Activated CD4-positive, alpha-beta memory T cell treated with anti-CD3 and anti-CD28 coated beads, Interleukin-2, amount 10 ng/mL, durations not matched to agents 7 days and 5 days (primary cell): Measurements from ENCODE around the gene LOXL4. TPM values are rescaled to one million over a fixed set of nuclear protein-coding genes. Genes with fewer than 3 reads are reported as not detected.

ENCODE experiments used
- CTCF ChIA-PET: fragments of 350-600 bp; sonication (Branson Sonifier 250); formaldehyde crosslinking; loops from one replicate; lab custom pipeline; 2021; ENCODE audit warnings: antibody characterized with exemption, inconsistent platforms; lab: Charles Lee
- POLR2A ChIA-PET: fragments of 350-600 bp; sonication (Branson Sonifier 250); formaldehyde crosslinking; loops from one replicate; lab custom pipeline; 2021; ENCODE audit warnings: antibody characterized with exemption; lab: Charles Lee
- DNase-seq: peaks from one replicate; pipeline ENCODE4 v3.0.0-alpha.2; 2020
- H3K27ac Mint-ChIP-seq: one replicate; pipeline ENCODE4 v1.8.0; 2021; ENCODE audit warnings: mild to moderate bottlenecking, mixed read lengths
- H3K27me3 Mint-ChIP-seq: one replicate; pipeline ENCODE4 v1.8.0; 2021; ENCODE audit warnings: mixed read lengths
- H3K36me3 Mint-ChIP-seq: one replicate; pipeline ENCODE4 v1.8.0; 2021; ENCODE audit warnings: low read depth, mixed read lengths
- H3K4me1 Mint-ChIP-seq: one replicate; pipeline ENCODE4 v1.8.0; 2021; ENCODE audit warnings: mixed read lengths
- H3K4me3 Mint-ChIP-seq: one replicate; pipeline ENCODE4 v1.8.0; 2021; ENCODE audit warnings: mild to moderate bottlenecking, mixed read lengths
- H3K9me3 Mint-ChIP-seq: one replicate; pipeline ENCODE4 v1.8.0; 2021; ENCODE audit warnings: mixed read lengths
- total RNA-seq, 2 experiments: library from RNA; stranded (reverse); gene quantifications; one replicate each; pipeline ENCODE4 v1.2.3, GENCODE V29; 2021

LOXL4 gene
- total RNA-seq, 2 experiments from 2014 or later, result not detected

GRCh38 chr10:98267069-98267893 lies 713 bp downstream of the LOXL4 start:
- H3K27ac Mint-ChIP-seq, result no peak overlapping the region
- H3K9me3 Mint-ChIP-seq, result no peaks in the 10 kb centered on the region
- CTCF ChIA-PET, result no interaction called here
- POLR2A ChIA-PET, result no interaction called here
- peaks cover 55% of the 10 kb centered on the region for H3K27me3 Mint-ChIP-seq
- no peak for DNase-seq
- H3K4me1 Mint-ChIP-seq, result no peaks in the 10 kb centered on the region
- H3K36me3 Mint-ChIP-seq, result no peaks in the 10 kb centered on the region
- H3K4me3 Mint-ChIP-seq, result no peak overlapping the region

DNA sequence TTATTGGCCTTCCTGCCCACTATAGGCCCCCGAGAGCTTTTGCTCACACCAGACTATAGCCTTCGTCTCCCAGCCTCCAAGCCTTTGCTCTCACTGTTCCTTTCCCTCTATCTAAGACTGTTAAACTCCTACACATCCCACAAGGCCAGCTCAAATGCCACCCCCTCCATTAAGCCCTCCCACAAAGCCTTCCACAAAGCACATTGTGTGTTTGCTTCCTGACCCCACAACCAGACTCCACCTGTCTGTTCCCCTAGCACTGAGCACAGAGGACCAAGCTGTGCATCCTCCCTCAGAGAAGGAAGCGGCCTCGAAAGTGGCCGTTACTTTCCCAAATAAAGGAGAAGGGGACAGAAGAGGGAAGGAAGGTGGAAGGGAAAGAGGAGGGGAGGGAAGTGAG lies 1.3 kb downstream of the LOXL4 start:
- H3K4me3 Mint-ChIP-seq, result no peak overlapping the region
- H3K27me3 Mint-ChIP-seq, result peaks cover 55% of the 10 kb centered on the region
- H3K27ac Mint-ChIP-seq, result no peak overlapping the region
- no peak for DNase-seq
- CTCF ChIA-PET, result no interaction called here
- no peaks in the 10 kb centered on the region for H3K36me3 Mint-ChIP-seq
- H3K4me1 Mint-ChIP-seq, result no peaks in the 10 kb centered on the region
- POLR2A ChIA-PET, result no interaction called here
- H3K9me3 Mint-ChIP-seq, result no peaks in the 10 kb centered on the region

- POLR2A ChIA-PET, result interaction anchor here (1.3 kb wide), 1 partner anchor 8 kb away, joined by 3 read pairs; no protein-coding TSS in a partner anchor
- no peak for DNase-seq
- H3K27ac Mint-ChIP-seq, result no peak overlapping the region
Observed at GRCh38 chr10:98265403-98266378, 2.3 kb downstream of the LOXL4 start.

DNA sequence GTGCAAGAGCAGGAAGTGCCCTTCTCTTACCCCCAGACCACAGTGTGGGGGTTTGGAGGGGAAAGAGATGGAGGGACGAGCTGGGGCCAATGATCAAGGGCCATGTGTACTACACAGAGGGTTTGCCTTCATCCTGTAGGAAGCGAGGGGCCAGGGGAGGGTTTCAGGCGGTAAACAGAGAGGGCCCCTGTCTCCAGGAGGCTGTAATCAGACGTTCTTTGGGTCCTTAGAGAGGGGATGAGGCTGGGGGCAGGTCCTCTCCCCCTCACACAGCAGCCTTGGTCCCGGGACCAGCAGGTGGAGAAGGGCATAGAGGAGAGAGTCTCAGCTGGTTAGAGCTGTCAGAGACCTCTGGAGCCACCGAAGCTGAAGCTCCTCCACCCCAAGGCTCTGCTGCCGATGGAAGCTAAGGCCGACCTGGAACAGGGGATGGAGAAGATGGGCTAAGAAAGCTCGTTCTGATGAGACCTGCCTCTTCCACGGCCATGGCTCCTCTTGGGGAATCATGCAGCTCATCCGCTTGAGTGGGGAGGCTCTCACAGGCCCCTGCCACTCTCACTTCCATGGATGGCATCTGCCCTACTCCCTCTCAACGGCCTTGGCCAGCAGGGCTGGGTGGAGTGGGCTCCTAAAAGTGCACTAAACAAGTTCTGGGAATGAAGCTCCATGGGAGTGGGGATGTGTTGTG lies 3.5 kb downstream of the LOXL4 start:
- no peaks in the 10 kb centered on the region for H3K9me3 Mint-ChIP-seq
- no peak for DNase-seq
- no peak overlapping the region for H3K4me3 Mint-ChIP-seq
- no peaks in the 10 kb centered on the region for H3K36me3 Mint-ChIP-seq
- CTCF ChIA-PET, result no interaction called here
- POLR2A ChIA-PET, result interaction anchor here (1.3 kb wide), 1 partner anchor 9 kb away, joined by 3 read pairs; no protein-coding TSS in a partner anchor
- H3K27me3 Mint-ChIP-seq, result peaks cover 35% of the 10 kb centered on the region
- no peaks in the 10 kb centered on the region for H3K4me1 Mint-ChIP-seq
- no peak overlapping the region for H3K27ac Mint-ChIP-seq

More at GRCh38 chr10:98265403-98266378, 2.3 kb downstream of the LOXL4 start:
- CTCF ChIA-PET, result no interaction called here
- Mint-ChIP-seq H3K27me3 (peaks cover 47% of the 10 kb centered on the region), H3K4me1 (no peaks in the 10 kb centered on the region), H3K36me3 (no peaks in the 10 kb centered on the region), H3K4me3 (no peak overlapping the region), H3K9me3 (no peaks in the 10 kb centered on the region)

DNA sequence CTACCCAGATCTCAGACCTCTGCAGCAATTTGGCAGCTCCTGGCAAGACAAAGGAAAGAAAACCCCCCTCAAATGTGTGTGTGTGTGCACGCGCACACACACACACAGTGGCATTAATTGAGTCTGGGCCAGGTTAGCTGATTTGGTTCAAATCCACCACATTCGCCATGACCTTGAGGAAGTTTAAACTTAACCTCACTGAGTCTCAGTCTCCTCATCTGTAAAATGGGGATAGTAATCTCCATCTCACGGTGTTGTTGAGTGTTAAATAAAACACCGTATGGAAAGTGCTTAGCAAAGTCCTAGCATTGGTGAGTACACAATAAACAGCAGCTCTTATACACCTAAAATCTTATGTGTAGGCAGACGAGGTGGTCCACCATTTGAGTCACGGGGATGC lies 4.9 kb downstream of the LOXL4 start:
- Mint-ChIP-seq H3K27me3 (peaks cover 23% of the 10 kb centered on the region), H3K9me3 (no peaks in the 10 kb centered on the region), H3K36me3 (no peaks in the 10 kb centered on the region), H3K4me3 (no peak overlapping the region), H3K27ac (no peak overlapping the region), H3K4me1 (no peaks in the 10 kb centered on the region)
- POLR2A ChIA-PET, result no interaction called here
- no peak for DNase-seq
- CTCF ChIA-PET, result interaction anchor here (0.7 kb wide), 1 partner anchor 68 kb away, joined by 3 read pairs; no protein-coding TSS in a partner anchor

GRCh38 chr10:98262571-98262970 lies 5.4 kb downstream of the LOXL4 start:
- Mint-ChIP-seq H3K27ac (no peak overlapping the region), H3K36me3 (no peaks in the 10 kb centered on the region), H3K4me3 (no peak overlapping the region), H3K9me3 (no peaks in the 10 kb centered on the region), H3K27me3 (peaks cover 20% of the 10 kb centered on the region), H3K4me1 (no peaks in the 10 kb centered on the region)
- POLR2A ChIA-PET, result no interaction called here
- CTCF ChIA-PET, result interaction anchor here (0.7 to 0.9 kb wide), 2 partner anchors 15 to 68 kb away, joined by 3 read pairs; no protein-coding TSS in a partner anchor
- no peak for DNase-seq

- Mint-ChIP-seq H3K4me1 (no peaks in the 10 kb centered on the region), H3K36me3 (no peaks in the 10 kb centered on the region), H3K27ac (no peak overlapping the region), H3K27me3 (peaks cover 11% of the 10 kb centered on the region), H3K9me3 (no peaks in the 10 kb centered on the region), H3K4me3 (no peak overlapping the region)
- ChIA-PET POLR2A (no interaction called here), CTCF (interaction anchor here (0.9 kb wide), 1 partner anchor 16 kb away, joined by 3 read pairs; no protein-coding TSS in a partner anchor)
- no peak for DNase-seq
Observed at GRCh38 chr10:98261436-98262277, 6.3 kb downstream of the LOXL4 start.

GRCh38 chr10:98260752-98261151 lies 7.2 kb downstream of the LOXL4 start:
- ChIA-PET CTCF (no interaction called here), POLR2A (no interaction called here)
- no peaks in the 10 kb centered on the region for H3K4me1 Mint-ChIP-seq
- DNase-seq, result no peak
- peaks cover 5% of the 10 kb centered on the region for H3K27me3 Mint-ChIP-seq
- H3K4me3 Mint-ChIP-seq, result no peak overlapping the region
- H3K27ac Mint-ChIP-seq, result no peak overlapping the region
- no peaks in the 10 kb centered on the region for H3K9me3 Mint-ChIP-seq
- peaks cover 3% of the 10 kb centered on the region for H3K36me3 Mint-ChIP-seq

DNA sequence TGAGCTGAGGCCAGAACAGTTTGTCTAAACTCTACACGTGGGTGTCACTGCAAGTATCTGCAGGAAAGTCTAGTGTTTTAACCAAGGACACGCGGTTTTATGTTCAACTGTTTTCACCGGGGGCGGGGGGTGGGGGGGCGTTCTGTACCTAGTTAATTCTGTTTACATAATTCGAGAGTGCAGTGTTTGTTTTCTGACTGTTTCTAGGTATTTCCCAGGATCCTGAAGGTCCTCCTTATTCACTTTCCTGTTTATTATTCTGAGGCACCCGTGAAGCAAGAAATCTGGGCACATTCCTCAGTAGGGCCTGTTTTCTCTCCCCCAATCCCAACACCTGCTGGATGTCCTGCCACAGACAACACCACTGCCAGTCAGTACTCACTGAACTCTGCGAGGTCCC lies 7.6 kb downstream of the LOXL4 start:
- no peaks in the 10 kb centered on the region for H3K9me3 Mint-ChIP-seq
- peaks cover 5% of the 10 kb centered on the region for H3K27me3 Mint-ChIP-seq
- no peak overlapping the region for H3K27ac Mint-ChIP-seq
- CTCF ChIA-PET, result no interaction called here
- no peaks in the 10 kb centered on the region for H3K4me1 Mint-ChIP-seq
- DNase-seq, result no peak
- H3K36me3 Mint-ChIP-seq, result peaks cover 3% of the 10 kb centered on the region
- no peak overlapping the region for H3K4me3 Mint-ChIP-seq
- POLR2A ChIA-PET, result no interaction called here

GRCh38 chr10:98259606-98260315 lies 8.2 kb downstream of the LOXL4 start:
- H3K4me1 Mint-ChIP-seq, result no peaks in the 10 kb centered on the region
- ChIA-PET CTCF (no interaction called here), POLR2A (no interaction called here)
- H3K9me3 Mint-ChIP-seq, result no peaks in the 10 kb centered on the region
- peaks cover 3% of the 10 kb centered on the region for H3K27me3 Mint-ChIP-seq
- no peak overlapping the region for H3K27ac Mint-ChIP-seq
- DNase-seq, result no peak
- H3K4me3 Mint-ChIP-seq, result no peak overlapping the region
- peaks cover 3% of the 10 kb centered on the region for H3K36me3 Mint-ChIP-seq

DNA sequence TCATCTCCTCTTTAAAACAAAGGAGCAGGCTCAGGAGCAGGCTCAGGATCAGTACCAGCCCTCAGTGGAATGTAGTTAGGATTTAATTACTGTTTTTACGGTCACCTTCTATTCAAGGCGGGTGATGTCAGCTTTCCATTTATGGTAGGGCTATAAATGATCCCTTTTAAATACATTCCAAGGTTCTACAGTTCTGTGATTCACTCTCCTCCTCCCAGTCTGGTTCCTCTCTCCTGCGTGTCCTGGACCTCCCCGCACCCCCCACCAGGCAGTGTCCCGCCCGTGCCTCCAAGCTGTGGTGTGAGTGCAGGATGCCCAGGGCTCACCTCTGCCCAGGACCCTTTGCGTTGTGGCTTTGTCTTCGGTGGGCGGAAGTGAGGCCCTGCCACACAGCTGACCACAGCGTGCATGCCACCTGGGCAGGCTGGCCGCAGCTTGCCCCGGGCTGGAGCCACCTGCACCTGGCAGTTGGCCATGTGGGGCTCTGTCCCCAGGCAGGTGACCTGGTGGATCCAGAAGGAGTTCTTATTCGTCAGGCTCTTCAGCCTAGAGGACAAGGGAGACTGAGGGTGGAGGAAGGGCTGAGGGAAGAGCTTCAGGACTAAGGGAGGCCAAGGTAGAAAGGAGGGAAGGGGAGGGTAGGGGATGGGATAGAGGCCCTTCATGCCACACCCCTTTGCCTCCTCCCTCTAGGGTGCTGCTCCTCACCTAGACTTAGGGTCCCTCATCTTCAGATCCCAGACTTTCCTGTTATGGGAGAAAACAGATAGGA lies 9.1 kb downstream of the LOXL4 start:
- Mint-ChIP-seq H3K27ac (no peak overlapping the region), H3K9me3 (no peaks in the 10 kb centered on the region), H3K4me1 (no peaks in the 10 kb centered on the region)

More for the DNA sequence above, 9.1 kb downstream of the LOXL4 start:
- CTCF ChIA-PET, result no interaction called here
- H3K36me3 Mint-ChIP-seq, result peaks cover 3% of the 10 kb centered on the region
- no peaks in the 10 kb centered on the region for H3K27me3 Mint-ChIP-seq
- POLR2A ChIA-PET, result no interaction called here
- no peak overlapping the region for H3K4me3 Mint-ChIP-seq
- DNase-seq, result no peak
